HG03457 (cell line): ENCODE measurements around the gene IL1F10.
"Not testable (repeated sequence)": the region's sequence is repeated elsewhere in the genome, so short reads cannot be mapped to it uniquely, and the experiment has no call there.

Experiments
- ATAC-seq: cut with Tn5 transposase; IDR thresholded peaks from one replicate; pipeline ENCODE4 v1.9.1; 2021; ENCODE audit warnings: moderate number of reproducible peaks; ENCODE audit not compliant: unreplicated experiment

Gene IL1F10

DNA sequence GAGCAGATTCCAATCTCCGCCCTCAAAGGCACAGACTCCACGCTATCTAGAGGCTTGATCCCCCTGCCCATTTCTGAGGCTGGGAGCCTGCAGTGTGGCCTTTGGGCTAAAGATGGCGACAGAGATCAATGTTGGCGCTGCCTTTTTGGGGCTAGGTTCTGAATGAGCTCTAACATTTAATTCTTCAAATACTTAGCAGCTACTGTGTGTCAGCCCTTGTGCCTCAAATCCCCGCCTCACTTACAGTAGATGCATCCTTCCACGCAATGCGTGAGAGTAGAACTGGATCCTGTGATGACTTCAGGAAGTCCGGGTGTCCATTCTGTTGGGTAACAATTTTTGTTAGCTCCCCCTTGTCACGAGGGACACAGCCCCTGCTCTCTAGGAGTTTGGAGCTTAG lies 12.4 kb downstream of the IL1F10 start:
- ATAC-seq: no peak

DNA sequence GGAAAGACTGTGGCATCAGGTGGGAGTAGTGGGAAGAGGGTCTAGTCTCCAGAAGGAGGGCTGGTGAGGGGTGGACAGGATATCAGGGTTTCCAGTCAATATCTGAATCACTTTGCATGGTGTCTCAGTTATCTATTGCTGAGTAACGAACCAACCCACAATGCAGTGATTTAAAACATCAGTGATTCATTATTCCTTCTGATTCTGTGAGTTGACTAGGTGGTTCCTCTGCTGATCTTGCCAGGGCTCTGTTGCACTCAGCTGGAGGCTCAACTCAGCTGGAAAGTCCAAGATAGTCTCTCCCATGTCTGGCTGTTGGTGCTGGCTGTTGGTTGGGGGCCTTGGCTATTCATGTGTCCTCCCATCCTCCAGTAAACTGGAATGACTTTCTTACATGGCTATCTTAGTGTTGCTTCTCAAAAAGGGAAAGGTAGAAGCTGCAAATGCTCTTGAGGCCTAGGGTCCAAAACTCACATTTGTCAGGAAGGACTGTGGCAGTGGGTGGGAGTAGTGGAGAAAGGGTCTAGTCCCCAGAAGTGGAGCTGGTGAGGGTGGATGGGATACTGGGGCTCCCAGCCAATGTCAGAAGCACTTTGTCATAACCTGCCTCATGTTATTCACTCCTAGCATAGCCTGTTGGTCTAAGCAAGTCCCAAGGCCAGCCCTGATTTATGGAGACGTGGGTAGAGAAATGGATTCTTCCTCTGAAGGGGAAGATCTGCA lies 13.9 kb downstream of the IL1F10 start:
- ATAC-seq: no peak

DNA sequence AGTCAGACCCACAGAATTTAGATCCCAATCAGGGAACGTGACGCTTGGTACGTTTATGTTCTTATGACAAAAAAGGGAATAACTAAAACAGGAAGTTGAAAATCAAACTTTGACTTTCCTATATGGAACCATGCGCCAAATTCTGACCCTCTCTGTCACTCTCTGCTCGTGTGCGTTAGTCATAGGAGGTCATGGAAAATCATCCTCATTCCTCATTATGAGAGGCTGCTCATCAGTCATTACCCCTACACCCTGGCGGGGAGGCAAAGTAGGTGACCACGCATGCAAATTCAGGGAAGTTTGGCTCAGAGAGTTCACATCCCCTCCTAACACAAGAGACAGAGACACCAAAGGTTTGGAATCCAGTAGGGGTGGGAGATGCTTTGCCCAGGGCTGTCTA lies 15.5 kb downstream of the IL1F10 start:
- no peak for ATAC-seq

DNA sequence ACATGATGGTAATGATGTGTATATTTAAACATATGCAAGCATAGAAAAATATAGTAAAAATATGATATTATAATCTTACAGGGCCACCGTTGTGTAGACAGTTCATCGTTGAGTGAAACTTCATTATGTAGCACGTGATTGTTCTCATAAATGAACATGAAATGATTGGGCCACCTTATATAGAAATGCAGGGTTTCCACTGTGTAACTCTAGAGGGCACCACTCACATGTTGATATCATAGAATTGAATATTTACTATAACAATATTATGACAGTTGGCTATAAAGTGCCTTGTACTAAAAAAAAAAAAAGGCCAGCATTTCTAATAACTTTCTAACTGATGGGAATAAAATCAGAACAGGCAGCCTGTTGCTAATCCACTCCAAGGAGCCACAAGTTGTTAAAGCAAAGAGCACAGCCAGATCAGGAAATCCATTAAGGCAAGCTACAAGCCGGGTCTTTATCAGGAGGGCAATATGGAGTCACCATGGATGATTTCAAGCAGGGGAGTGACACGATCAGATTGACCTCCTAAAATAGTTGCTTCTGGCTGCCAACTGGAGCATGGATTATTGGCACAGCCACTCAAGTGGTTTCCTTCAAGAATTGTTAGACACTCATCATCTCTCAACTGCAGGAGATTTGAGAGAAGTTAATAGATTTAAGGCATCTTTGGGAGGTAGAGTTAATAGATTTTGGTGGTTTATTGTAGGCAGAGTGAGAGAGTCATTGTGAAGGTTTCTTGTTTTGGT lies 16.7 kb downstream of the IL1F10 start:
- no peak for ATAC-seq

DNA sequence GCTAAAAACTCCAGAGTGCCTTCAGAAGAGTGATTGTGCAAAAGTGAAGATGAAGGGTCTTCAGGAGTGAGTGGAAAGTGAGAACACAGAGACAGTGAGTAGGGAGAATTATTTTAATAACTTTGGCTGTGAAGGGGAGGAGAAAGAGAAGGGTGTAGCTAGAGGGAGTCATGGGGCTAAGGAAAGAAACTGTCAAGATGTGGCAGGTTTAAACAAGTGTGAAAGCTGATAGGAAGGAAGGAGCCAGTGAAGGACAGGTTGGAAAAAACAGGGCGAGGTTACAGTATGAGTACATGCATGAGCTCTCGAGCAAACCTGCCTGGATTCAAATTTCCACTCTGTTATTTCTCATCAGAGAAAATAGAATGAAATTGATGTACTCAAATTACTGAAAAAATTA lies 17.8 kb downstream of the IL1F10 start:
- no peak for ATAC-seq

DNA sequence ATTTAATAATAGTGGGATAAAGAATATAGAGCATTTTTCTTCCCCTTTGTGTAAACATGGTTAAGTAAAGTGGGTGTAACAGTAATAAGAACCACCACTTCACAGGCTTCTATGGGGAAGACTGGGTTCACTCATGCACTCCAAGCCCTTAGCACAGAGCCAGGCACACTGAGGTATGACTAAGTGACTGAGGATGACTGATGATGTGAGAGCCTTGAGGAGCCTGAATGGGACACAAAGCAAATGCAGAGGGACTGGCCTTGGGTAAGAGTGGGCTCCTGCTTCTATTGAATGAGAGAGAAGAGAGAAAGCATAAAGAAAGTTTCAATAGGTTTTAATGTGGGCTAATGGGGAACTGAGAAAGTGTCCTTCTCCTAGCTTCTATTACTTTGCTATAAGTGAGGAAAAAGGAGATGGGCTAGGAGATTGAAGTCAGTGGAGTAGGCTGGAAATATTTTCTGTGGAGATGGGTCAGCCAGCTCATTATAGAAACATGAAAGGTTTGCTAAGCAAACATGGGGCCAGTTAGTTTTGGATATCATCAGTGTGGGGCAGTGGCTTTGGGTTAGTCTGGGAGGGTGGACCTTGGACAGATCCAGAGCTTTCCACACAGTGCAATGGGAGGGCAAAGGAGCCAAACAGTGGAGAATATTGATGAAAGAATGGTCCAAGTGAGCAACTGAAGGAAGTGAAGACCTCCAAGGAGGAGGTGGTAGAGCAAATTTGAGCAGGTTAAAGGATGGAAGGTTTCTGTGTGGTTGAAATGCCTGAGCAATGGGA lies 20.6 kb downstream of the IL1F10 start:
- no peak for ATAC-seq

DNA sequence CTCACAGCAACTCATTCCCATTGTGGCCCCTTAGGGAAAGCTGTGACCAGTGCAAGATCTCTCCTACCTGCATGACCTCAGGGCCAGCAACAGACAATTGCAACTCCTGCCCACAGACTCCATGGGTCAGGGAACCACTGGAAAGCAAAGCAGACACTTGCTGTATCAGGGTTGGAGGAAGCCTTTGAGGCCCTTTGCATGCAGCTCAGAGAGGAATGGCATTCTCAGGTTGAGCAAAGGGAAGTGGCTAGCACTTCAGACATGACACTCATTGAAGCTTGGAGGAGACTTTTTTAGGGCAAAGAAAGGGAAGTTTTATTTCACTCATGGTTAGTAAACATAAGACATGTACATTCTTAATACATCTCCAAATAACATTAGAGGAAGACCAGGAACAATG lies 22.1 kb downstream of the IL1F10 start:
- ATAC-seq: no peak

DNA sequence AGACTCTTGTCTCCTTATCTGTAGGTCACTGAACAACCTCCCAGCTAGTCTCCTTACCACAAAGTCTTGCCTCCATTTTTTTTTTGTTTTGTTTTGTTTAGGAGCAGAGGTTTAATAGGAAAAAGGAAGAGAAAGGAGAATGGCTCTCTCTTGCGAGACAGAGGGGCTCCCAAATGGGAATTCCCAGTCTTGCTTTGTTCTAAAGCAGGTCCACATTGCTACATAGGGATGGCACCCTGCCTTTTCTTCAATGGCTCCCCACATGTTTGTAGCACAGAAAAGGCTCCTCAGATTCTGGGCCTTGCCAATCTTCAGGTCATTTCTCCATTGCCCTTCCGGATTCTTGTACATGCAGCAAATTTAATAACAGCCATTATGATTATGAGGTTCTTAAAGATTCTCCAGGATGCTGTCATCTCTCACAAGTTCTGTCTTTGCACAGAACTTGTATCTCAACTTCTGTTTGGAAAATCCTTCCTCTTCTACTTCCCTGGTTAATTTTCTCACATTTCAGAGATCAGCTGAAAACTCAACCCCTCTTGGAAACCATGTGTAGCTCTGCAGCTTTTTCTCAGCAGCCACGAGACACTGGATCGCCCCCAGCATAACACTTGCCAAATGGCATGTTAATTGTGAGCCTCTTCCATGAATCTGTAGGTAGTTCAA lies 23.6 kb downstream of the IL1F10 start:
- ATAC-seq: no peak

DNA sequence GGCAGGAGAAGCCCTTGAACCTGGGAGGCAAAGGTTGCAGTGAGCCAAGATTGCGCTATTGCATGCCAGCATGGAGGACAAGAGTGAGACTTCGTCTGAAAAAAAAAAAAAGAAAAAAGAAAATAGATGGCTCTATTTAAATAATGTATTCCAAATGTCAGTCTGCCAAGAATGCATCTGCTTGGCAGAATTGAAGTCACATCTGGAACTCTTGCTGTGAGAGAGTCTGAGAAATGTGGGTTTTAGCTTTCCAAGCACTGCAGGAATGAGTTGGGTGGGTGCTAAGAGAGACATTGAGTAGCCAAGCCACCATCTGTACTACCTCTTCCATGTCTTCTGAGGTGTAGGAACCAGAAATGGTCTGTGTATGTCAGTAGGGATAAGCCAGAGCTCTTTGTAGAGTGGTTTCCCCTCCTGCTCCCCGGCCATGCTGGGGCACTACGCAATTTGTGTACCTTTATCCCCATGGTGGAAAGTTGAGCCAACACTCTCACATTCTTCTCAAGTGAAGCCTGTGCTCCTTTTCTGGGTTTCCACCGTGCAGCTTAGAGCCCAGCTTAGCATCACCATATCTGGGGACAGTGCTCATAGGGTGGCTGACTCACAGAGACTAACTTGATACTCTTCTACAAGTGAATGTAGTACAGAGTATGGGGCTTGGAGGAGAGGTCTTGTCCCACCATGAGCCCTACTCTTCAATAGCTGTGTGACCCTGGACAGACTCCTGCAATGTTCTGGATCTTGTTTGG lies 25.3 kb downstream of the IL1F10 start:
- ATAC-seq: no peak

DNA sequence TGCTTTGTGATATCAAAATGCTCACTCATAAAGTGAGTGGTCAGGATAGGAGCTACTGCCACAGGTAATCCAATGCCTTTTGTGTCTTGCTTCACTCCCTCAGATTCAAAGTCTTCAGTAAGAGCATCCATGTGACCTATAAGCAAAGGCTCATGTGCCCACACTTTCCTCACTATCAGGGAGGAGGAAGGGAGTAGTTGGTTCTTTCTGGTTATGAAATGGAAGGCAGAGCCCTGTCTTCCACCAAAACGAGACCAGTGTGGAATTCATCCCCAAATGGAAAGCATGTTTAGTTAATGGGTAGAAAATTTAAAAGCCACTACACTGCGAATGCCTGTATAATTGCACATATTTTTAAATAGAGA lies 25.8 kb downstream of the IL1F10 start:
- no peak for ATAC-seq

DNA sequence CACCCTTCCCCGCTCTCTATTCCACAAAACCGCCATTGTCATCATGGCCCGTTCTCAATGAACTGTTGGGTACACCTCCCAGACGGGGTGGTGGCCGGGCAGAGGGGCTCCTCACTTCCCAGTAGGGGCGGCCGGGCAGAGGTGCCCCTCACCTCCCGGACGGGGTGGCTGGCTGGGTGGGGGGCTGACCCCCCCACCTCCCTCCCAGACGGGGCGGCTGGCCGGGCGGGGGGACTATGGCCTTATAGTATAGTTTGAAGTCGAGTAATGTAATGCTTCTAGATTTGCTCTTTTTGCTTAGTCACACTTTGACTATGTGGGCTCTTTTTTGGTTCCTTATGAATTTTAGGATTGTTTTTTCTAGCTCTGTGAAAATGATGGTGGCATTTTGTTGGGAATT lies 28.5 kb downstream of the IL1F10 start:
- ATAC-seq: not testable (repeated sequence)

DNA sequence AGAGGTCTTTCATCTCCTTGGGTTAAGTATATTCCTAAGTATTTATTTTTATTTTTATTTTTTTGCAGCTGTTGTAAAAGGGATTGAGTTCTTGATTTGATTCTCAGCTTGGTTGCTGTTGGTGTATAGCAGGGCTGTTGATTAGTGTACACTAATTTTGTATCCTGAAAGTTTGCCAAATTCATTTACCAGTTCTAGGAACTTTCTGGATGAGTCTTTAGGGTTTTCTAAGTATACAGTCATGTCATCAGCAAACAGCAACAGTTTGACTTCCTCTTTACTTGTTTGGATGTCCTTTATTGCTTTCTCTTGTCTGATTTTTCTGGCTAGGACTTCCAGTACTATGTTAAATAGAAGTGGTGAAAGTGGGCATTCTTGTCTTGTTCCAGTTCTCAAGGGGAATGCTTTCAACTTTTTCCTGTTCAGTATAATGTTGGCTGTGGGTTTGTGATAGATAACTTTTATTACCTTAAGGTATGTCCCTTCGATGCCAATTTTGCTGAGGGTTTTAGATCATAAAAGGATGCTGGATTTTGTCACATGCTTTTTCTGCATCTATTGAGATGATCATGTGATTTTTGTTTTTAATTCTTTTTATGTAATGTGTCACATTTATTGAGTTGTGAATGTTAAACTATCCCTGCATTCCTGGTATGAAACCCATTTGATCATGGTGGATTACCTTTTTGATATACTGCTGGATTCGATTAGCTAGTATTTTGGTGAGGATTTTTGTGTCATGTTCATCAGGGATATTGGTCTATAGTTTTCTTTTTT lies 29.3 kb downstream of the IL1F10 start:
- not testable (repeated sequence) for ATAC-seq

DNA sequence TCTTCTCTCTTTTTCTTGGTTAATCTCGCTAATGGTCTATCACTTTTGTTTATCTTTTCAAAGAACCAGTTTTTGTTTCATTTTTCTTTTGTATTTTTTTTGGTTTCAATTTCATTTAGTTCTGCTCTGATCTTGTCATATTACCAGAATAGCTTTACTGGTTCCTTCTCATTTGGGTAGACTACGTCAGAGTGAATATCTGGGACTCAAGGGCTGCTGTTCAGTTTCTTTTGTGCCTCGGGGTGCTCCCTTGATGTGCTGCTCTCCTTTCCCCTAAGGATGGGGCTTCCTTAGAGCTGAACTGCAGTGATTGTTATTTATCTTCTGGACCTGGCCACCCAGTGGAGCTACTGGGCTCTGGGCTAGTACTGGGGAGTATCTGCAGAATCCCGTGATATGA lies 30.3 kb downstream of the IL1F10 start:
- ATAC-seq: no peak

DNA sequence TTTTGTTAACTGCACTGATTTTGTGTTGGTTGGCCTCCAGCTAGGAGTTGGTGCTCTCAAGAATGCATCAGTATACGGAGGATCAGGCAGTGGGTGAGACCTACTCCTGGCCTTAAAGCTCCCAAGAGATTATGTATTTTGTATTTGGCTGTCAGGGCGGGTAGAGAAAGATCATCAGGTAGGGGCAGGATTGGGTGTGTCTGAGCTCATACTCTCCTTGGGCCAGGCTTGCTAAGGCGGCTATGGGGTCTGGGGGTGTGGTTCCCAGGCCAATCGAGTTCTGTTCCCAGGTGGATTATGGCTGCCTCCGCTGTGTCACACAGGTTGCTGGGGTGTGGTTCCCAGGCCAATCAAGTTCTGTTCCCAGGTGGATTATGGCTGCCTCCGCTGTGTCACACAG lies 30.8 kb downstream of the IL1F10 start:
- no peak for ATAC-seq

DNA sequence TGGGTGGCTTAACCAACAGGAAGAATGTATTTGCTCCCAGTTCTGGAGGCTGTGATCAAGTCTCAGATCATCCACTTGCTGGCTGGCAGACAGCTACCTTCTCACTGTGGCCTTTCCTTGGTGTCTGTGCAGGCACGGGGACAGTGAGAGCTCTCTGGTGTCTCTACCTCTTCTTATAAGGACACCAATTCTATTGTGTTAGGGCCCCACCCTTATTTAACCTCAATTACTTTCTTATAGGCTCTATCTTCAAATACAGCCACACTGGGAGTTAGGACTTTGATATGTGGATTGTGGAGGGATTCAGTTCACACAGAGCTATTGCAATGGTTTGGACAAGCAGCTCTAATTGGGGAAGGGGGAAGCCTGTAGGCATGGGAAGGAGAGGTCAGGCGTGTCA lies 34.4 kb downstream of the IL1F10 start:
- no peak for ATAC-seq

DNA sequence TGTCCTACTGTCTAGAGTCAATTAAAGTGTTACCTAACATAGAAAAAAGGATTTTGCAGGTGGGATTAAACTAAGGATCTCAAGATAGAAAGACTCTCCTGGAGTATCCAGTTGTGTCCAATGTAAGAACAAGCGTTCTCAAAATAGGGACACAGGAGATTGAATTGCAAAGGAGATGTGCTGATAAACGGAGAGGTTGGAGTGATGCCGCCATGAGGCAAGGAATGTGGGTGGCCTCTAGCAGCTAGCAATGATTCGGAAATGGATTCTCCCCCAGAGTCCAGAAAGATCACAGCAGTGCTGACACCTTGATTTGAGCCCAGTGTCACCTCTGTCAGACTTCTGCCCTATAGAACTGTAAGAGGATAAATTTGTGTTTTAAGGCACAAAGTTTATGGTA lies 35.5 kb downstream of the IL1F10 start:
- no peak for ATAC-seq

DNA sequence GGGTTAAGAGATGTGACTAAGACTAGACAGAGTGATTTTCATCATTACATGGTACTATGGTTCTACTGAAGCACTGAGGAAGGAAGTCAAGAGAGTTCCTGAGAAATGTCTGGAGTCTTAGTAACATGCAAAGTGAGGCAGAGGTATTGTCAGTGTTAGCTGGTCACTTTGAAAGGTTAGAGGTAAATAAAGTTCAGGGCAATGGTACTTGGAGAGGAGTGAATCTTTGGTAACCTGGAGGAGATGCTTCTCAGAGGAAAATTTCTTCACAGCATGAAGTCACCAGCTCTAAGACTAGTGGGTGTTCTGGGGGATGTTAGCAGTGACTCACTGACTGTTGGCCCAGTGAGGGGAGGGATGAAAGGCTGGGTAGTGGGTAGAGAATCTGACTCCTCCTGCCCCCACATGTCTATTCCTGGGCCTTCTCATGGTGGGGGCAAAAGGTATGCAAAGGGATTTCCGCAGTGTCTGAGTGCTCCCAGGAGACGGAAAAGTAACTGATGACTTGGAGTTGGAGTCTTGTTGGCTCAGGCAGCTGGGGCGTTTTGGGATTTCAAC lies 36.4 kb downstream of the IL1F10 start:
- no peak for ATAC-seq

DNA sequence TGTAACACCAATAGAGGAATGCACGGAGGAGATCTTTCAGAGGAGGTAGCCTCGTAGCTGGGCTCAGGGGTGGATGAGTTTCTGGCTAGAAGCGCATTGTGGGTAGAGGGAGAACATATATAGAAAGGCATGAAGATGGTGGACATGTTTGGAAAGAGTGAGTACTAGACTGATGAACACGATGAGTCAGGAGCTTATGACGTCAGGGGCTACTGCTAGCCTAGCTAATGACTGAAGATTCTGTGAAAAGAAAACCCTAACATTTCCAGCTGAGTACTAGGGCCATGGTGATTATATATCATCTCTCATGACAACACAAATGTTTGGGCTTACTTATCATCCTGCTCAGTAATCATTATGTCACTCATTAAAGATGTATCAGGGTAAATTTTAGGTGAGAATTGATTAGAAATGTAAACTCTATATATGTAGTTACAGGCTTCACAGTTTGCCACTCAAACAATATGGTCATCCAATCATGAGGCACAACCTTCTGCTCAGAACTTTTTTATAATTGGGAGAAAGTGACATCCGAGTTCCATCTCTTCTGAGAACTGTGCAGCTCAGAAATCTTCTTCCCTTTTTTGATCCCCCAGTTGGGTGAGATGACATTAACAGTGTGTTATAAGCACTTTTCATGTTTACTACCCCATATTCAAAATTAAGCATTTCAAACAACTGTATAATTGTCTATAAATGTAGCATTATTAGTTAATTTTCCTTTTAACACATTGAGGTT lies 37.4 kb downstream of the IL1F10 start:
- no peak for ATAC-seq

DNA sequence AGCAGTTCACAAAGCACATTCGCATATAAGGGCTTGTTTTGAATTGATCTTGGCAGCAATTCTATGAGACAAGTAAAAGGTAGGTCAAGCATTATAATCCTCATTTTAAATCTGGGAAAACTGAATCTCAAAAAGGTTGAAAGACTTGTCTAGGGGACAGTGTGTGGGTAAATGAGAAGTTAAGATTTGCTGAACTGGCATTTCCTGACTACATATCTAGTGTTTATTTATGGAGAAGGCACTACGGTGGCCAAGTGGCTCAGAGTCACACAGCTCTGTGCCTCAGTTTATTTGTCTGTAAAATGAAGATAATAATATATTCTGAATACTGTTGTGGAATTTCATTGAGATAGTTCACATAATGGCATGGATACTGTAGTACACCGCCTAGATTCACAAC lies 43.4 kb downstream of the IL1F10 start:
- no peak for ATAC-seq
